HCT116 (cell line): Measurements from ENCODE around the gene TLR9. TPM values are rescaled to one million over a fixed set of nuclear protein-coding genes. Genes with fewer than 3 reads are reported as not detected.

Source experiments
- ATAC-seq: fragments of 200-7000 bp; cut with Tn5 transposase; 2 replicates; pipeline ENCODE4 v1.9.1; 2020; ENCODE audit warnings: mild to moderate bottlenecking, moderate library complexity
- BruUV-seq: library from RNA; stranded (reverse); fragments of 400-500 nt; replicated peaks from 2 replicates; lab custom pipeline; 2021; lab: Mats Ljungman, UMichigan
- CTCF ChIA-PET: fragments of 300-600 bp; sonication (Branson Sonifier 250); formaldehyde crosslinking; loops from one replicate; lab custom pipeline; 2021; ENCODE audit warnings: antibody characterized with exemption; lab: Charles Lee
- POLR2A ChIA-PET: fragments of 300-600, 350-600 bp; sonication (Branson Sonifier 250); formaldehyde crosslinking; loops from one replicate; lab custom pipeline; 2021; ENCODE audit warnings: antibody characterized with exemption; lab: Charles Lee
- RAD21 ChIA-PET, 2 experiments: fragments of 300-600 bp; sonication (Branson Sonifier 250); formaldehyde crosslinking; loops; one replicate each; lab custom pipeline; 2023; ENCODE audit warnings: low total read pairs in 2 of 2; ENCODE audit not compliant: uncharacterized antibody in 2 of 2, unreplicated experiment in 2 of 2, low non-redundant PET in 1 of 2; lab: Charles Lee
- DNase-seq: peaks from one replicate; pipeline ENCODE4 v3.0.0-alpha.2; 2010; ENCODE audit warnings: low read depth, low spot score
- H2AFZ ChIP-seq: fragments of 200-600 bp; shearing (Covaris generic), sonication (generic); 2 replicates; pipeline ENCODE4 v1.6.1; 2017; ENCODE audit warnings: low read depth, mixed run types, mixed read lengths, antibody characterized with exemption, low read length; ENCODE audit not compliant: poor library complexity, severe bottlenecking
- H3K27ac ChIP-seq: 2 replicates; pipeline ENCODE4 v1.5.1; 2012; ENCODE audit warnings: low read depth, low read length
- H3K27me3 ChIP-seq: fragments of 200-600 bp; sonication (generic); 2 replicates; pipeline ENCODE4 v1.6.1; 2016; ENCODE audit warnings: mixed run types, low read length, mixed read lengths; ENCODE audit not compliant: insufficient read depth
- H3K36me3 ChIP-seq, 2 experiments: fragments of 200-500 bp in 1 of 2; fragments of 200-600 bp in 1 of 2; sonication (Bioruptor generic) in 1 of 2; sonication (generic) in 1 of 2; 2 replicates each; pipeline versions ENCODE4 v1.5.1 to v1.6.1; 2014 to 2016; ENCODE audit warnings: low read length in 2 of 2, inconsistent platforms in 1 of 2, mixed read lengths in 1 of 2, mixed run types in 1 of 2; ENCODE audit not compliant: insufficient read depth in 2 of 2, control insufficient read depth in 1 of 2
- H3K4me1 ChIP-seq, 2 experiments: fragments of 200-600 bp in 1 of 2; sonication (generic) in 1 of 2; 2 replicates each; pipeline versions ENCODE4 v1.5.1 to v1.6.1; 2012 to 2017; ENCODE audit warnings: low read length in 2 of 2, inconsistent platforms in 1 of 2, mild to moderate bottlenecking in 1 of 2, mixed read lengths in 1 of 2, mixed run types in 1 of 2, moderate library complexity in 1 of 2; ENCODE audit not compliant: insufficient read depth in 2 of 2, control insufficient read depth in 1 of 2
- H3K4me2 ChIP-seq: fragments of 200-600 bp; sonication (generic); 2 replicates; pipeline ENCODE4 v1.6.1; 2017; ENCODE audit warnings: mixed run types, low read length, mixed read lengths
- H3K4me3 ChIP-seq, 2 experiments: fragments of 200-600 bp in 1 of 2; sonication (generic) in 1 of 2; replicated peaks in 1 of 2; 2 replicates each; pipeline ENCODE4 v1.5.1; 2011 to 2016; ENCODE audit warnings: low read length in 2 of 2, control low read depth in 1 of 2, low read depth in 1 of 2, mild to moderate bottlenecking in 1 of 2, mixed read lengths in 1 of 2, mixed run types in 1 of 2
- H3K79me2 ChIP-seq: fragments of 200-600 bp; sonication (generic); 2 replicates; pipeline ENCODE4 v1.6.1; 2017; ENCODE audit warnings: mild to moderate bottlenecking, mixed run types, low read length, moderate library complexity, mixed read lengths; ENCODE audit not compliant: insufficient read depth
- H3K9ac ChIP-seq: fragments of 200-600 bp; sonication (generic); 2 replicates; pipeline ENCODE4 v1.6.1; 2016; ENCODE audit warnings: low read length, mixed read lengths
- H3K9me2 ChIP-seq: fragments of 200-600 bp; sonication (generic), shearing (Covaris generic); 2 replicates; pipeline ENCODE4 v1.6.1; 2017; ENCODE audit warnings: mixed run types, mild to moderate bottlenecking, moderate library complexity; ENCODE audit not compliant: insufficient read depth
- H3K9me3 ChIP-seq, 2 experiments: fragments of 200-500 bp in 1 of 2; fragments of 200-600 bp in 1 of 2; sonication (Bioruptor generic) in 1 of 2; sonication (generic) in 1 of 2; 2 replicates each; pipeline ENCODE4 v1.6.1; 2014 to 2017; ENCODE audit warnings: low read length in 2 of 2, mixed read lengths in 2 of 2, inconsistent platforms in 1 of 2, low read depth in 1 of 2, mild to moderate bottlenecking in 1 of 2, mixed run types in 1 of 2, moderate library complexity in 1 of 2; ENCODE audit not compliant: control insufficient read depth in 1 of 2, insufficient read depth in 1 of 2
- H4K20me1 ChIP-seq: fragments of 200-600 bp; sonication (generic), shearing (Covaris generic); 2 replicates; pipeline ENCODE4 v1.6.1; 2017; ENCODE audit warnings: mixed run types, mild to moderate bottlenecking, moderate library complexity; ENCODE audit not compliant: insufficient read depth
- CEBPB ChIP-seq: IDR thresholded peaks from 2 replicates; pipeline ENCODE4 v1.6.1; 2012; ENCODE audit warnings: low read depth
- JUND ChIP-seq: IDR thresholded peaks from 2 replicates; pipeline ENCODE4 v1.6.1; 2012
- ZBTB33 ChIP-seq: IDR thresholded peaks from 2 replicates; pipeline ENCODE4 v1.6.1; 2011; ENCODE audit warnings: mild to moderate bottlenecking, low read length, moderate library complexity; ENCODE audit not compliant: insufficient replicate concordance; ENCODE audit errors: extremely low read depth
- ZFX ChIP-seq: fragments of 450-650 bp; IDR thresholded peaks from 2 replicates; pipeline ENCODE4 v1.6.1; 2017
- ZNF274 ChIP-seq: fragments of 200-500 bp; sonication (Bioruptor generic); IDR thresholded peaks from 2 replicates; pipeline ENCODE4 v1.6.1; 2014; ENCODE audit warnings: mild to moderate bottlenecking, low read depth, low read length, inconsistent platforms
- intact Hi-C: fragments of 100-400 bp; cut with micrococcal nuclease; formaldehyde crosslinking; loops from 2 replicates; pipeline ENCODE4 v1.10.0; 2022
- total RNA-seq: library from RNA; stranded (reverse); gene quantifications from one replicate; pipeline ENCODE4 v1.2.1, GENCODE V29; 2021; ENCODE audit not compliant: unreplicated experiment

TLR9 gene
- total RNA-seq, 1 experiment from 2014 or later: 0.15 TPM

GRCh38 chr3:52221141-52221562 is 4.3 kb downstream of the TLR9 start:
- POLR2A ChIA-PET: interaction anchor here (1.5 to 1.7 kb wide), 2 partner anchors 17 to 19 kb away, joined by 3 to 6 read pairs; no protein-coding TSS in a partner anchor
- no peaks in the 10 kb centered on the region for H4K20me1 ChIP-seq
- CTCF ChIA-PET: interaction anchor here (1.0 to 5.4 kb wide), 16 partner anchors 8 to 278 kb away, joined by 3 to 55 read pairs (median 7); partner anchors contain the start of genes POC1A, TWF2 and WDR82
- H3K79me2 ChIP-seq: no peaks in the 10 kb centered on the region
- H3K4me3 ChIP-seq: no peak overlapping the region
- RAD21 ChIA-PET: interaction anchor here (0.9 to 1.8 kb wide), 2 partner anchors 18 to 118 kb away, joined by 3 to 4 read pairs; partner anchors contain the start of gene TWF2 (in 1 of the 2)
- no peaks in the 10 kb centered on the region for H3K9me2 ChIP-seq
- ATAC-seq: no peak
- H3K4me1 ChIP-seq: peaks cover 21 to 38% of the 10 kb centered on the region in 2 experiments
- no peak overlapping the region; the same call in 1 of the 2 replicates for H3K27ac ChIP-seq
- no peak for DNase-seq
- no peak overlapping the region for H2AFZ ChIP-seq
- no peak overlapping the region for H3K4me2 ChIP-seq
- BruUV-seq: no TSS peak
- TF ChIP-seq ZBTB33: no peak
- TF ChIP-seq ZFX: no peak
- TF ChIP-seq ZNF274: no peak
- no peak for TF ChIP-seq CEBPB
- no peak for TF ChIP-seq JUND
- H3K27me3 ChIP-seq: no peaks in the 10 kb centered on the region
- no peak overlapping the region for H3K9ac ChIP-seq
- H3K9me3 ChIP-seq: no peaks in the 10 kb centered on the region
- H3K36me3 ChIP-seq: no peaks in the 10 kb centered on the region
- intact Hi-C loops: loop anchor here (2.0 kb wide), 1 partner anchor 220 kb away; no protein-coding TSS in a partner anchor
